Hematopoietic multipotent progenitor cell treated with erythropoietin and hydrocortisone succinate and interleukin-3 and kit ligand, for 4 days (in vitro differentiated cells): ENCODE results near the gene PDE3A.
A peak's percentile ranks its signal among the peaks of the same experiment; 100 is the strongest.

Experiments used
- DNase-seq: peaks from one replicate; pipeline ENCODE4 v3.0.0-alpha.2; 2015

The PDE3A gene

DNA sequence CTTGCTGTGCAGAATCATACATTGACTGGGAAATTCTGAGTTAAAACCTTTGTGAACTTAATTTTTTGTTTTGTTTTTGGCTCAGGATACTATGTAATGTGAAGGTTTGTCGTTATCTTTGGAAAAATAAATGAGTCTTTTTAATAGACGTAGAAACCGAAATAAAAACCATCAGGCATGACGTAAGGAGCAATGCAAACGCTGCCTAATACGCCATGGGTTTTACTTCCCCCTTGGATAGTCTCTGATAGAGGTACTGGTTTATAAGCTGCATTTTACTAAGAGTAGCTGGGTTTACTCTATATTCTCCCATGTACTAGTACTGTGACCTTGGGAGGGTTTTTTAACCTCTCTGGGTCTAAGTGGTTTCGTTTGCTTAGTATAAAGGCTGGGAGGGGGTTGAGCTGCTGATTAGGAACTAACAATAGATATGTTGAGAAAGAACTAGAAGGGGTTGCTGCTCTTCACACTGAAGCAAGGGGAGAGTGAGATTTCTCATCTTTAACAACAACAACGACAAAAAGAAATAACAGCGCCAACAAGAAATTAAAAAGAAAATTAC is 260.0 kb downstream of the PDE3A start:
- DNase-seq: no peak

DNA sequence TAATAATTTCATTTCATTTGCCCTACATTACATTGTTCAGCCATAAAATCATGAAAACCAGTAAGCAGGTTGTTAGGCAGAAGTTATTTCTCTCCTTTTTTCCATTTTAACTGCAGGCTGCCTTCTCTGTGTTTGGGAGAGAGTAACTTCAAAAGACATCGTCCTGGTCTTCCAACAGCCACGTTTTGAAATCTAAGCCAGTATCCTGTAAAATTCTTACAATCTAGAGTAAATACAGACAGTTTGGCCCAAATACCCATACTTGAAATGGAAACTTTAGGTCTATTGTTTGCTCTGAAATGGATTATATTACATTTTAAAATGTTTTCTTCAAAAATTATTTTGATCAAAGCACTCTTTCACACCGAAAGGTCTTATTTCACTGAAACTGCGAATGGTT is 260.7 kb downstream of the PDE3A start:
- no peak for DNase-seq

DNA sequence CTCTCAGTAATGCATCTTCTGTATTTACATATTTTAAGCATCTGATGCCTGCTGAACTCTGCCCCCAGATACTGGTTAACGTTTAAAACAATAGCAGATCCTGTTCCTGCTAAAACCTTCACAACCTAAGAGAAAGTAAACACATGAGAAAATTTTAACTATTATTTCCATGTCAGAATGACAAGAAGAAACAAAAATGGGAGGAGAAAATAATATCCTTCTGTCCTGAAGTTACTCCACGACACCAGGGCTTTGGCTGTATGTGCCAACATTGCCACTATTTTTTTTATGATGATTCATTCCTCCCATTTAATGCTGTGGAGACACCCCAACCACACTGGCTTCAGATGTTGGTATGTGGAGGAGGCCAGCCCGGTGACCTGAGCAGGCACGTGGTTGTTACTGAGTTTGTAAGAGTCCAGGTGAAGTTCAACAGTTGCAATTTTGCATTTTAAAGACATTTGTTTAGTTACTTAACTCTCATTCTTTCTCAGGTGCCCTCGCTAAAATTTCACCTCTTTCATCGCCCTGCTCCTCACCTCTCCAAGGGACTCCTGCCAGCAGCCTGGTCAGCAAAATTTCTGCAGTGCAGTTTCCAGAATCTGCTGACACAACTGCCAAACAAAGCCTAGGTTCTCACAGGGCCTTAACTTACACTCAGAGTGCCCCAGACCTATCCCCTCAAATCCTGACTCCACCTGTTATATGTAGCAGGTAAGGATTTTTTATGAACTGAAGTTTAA is 261.2 kb downstream of the PDE3A start:
- DNase-seq: no peak

DNA sequence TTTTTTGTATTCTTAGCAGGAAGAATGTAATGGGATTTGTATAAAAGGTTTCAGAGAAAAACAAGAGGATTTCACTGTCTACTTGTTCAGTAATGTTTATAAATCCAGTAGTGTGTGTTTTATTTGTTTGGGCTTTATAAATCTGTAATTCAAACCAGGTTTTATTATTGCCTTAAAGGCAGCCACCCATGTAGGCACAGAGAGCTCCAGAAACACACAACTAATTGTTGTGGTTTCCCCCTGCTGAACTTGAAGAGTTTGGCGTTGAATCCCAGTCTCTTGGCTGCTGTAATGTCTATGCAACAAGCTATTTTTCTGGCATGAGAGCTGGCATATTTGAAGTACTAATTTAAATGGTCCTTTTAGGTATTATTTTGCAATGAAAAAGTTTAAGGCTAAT is 263.4 kb downstream of the PDE3A start:
- DNase-seq: no peak

DNA sequence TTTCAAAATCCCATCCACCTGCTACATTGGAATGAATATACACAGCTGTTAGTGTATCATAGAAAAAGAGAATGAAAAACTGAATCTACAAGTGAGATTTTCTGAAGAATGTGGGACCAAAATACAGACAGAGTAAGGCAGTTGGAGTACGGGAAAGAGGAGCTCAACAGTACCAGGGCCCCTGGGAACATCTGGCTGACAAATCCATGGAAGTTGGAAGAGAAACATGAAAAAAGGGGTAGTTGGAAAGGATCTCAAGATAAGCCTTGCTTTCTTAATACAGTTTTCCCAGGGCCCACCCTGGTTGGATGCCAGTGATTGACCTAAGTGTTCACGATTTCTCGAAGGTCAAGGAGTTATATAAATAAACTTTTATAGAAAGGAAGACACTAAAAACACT is 272.8 kb downstream of the PDE3A start:
- DNase-seq: no peak

DNA sequence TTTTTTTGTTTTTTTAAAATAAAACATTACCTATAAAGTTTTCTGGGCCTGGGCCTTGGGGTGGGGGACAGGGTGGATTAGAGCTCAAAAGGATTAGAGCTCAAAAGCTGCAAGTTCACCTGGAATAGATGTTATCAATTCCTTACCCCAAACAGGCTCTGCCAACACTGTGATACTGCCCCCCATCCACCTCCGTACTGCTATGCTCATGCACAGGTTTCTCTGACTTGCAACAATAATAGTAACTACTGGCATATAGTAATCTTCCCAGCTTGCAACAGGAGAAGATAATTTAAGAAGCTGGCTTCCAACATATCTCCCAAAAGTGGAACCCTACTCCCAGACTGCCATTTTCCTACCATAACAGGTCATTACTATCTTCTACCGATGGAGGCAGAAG is 275.5 kb downstream of the PDE3A start:
- DNase-seq: no peak

DNA sequence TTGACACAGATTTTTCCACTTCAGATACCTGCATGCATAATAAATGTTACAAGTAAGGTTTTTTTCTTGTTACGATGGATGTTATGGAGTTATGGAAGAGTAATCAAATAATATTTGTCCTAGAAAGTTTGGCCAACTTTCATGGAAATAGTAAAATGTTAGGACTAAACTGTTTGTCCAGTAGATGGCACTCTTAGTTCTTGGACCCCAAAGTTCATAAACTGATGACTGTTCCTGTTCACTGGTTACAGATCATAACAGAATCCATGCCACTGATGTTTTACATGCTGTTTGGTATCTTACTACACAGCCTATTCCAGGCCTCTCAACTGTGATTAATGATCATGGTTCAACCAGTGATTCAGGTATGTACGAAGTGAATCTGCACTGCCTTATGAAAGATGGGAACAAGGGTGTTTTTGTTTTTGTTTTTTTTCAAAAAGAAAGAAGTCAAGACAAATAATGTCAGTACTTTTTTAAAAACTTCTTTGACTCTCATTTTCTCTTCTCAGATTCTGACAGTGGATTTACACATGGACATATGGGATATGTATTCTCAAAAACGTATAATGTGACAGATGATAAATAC is 278.0 kb downstream of the PDE3A start:
- peak; percentile 69 for DNase-seq

DNA sequence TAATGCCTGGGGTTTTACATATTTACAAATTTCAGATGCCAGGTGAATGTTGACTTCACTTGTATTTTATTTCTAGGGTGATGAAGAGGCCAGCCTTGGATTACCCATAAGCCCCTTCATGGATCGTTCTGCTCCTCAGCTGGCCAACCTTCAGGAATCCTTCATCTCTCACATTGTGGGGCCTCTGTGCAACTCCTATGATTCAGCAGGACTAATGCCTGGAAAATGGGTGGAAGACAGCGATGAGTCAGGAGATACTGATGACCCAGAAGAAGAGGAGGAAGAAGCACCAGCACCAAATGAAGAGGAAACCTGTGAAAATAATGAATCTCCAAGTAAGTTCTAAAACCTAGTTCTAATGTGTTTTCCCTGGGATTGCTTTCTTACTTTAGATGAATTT is 285.5 kb downstream of the PDE3A start:
- no peak for DNase-seq

DNA sequence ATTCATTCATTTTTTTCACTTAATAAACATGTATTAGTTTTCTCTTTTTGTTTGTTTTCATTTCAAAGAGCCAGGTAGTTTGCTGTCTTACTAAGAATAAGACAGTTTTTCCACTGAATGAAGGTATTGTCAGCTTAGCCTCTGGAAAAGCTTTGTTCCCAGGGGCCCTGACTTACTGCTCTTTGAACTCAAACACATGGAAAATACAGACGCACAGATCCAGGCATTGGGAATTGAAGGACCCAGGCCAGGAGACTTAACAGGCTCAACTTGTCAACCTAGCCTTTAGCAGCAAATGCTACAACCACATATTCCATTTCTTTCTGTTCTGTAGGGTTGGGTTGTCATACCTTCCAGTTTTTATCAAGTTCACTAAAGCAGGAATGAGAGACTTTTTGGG is 288.3 kb downstream of the PDE3A start:
- DNase-seq: no peak

DNA sequence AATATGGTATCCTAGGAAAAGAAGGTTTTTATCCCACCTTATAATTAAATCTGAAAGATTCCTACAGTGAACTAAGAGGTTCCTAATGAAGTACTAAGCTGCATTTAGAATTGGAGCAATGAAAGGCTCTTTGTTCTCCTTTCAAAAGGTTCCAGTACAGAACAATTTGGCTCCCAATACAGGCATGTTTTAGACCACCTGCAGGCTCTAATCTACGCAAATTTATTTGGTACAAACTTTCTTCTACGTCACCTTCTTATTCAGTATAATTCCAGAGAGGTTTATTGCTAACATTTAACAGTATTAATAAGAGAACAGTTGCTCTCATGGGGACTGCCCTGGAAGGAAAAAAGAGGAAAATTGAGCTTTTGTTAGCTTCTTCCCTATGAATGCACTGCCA is 289.2 kb downstream of the PDE3A start:
- DNase-seq: no peak

DNA sequence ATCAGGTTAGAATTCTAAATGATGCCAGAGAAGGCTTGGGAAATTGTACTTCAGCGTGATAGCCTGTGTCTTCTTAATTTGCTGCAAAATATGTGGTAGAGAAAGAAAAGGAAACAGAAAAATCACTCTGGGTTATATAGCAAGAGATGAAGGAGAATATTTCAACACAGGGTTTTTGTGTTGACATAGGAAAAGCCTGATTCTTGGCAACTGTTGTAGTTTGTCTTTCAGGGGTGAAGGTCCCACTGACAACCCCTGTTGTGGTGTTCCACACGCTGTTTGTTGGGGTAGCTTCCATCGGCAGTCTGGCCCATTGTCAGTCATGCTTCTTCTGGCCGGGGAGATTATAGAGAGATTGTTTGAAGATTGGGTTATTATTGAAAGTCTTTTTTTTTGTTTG is 313.0 kb downstream of the PDE3A start:
- no peak for DNase-seq

DNA sequence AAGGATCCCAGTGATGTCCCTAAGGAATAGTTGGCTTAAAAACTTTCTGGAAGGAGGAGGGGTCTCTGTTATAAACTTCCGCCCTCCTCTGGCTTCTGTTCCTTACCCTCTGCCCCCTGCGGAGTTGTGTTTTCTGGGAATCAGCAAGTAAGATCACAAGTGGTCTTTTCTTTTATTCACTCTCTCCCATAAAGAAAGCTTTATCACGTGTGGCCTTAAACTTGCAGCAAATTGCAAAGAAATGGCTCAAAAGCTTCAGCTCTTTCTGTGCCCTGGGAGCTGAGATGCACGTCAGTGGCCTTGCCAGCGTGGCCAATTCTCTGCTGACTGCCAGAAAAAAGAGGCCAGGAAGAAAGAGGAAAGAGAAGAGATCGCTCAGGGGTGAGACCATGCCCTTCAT is 326.9 kb downstream of the PDE3A start, which contains the start of gene SLCO1C1:
SLCO1C1 (plus strand) TSS at position 101 of the 400 bp plus-strand sequence. CDS start 4,245 bp downstream, outside the sequence.
- DNase-seq: no peak

DNA sequence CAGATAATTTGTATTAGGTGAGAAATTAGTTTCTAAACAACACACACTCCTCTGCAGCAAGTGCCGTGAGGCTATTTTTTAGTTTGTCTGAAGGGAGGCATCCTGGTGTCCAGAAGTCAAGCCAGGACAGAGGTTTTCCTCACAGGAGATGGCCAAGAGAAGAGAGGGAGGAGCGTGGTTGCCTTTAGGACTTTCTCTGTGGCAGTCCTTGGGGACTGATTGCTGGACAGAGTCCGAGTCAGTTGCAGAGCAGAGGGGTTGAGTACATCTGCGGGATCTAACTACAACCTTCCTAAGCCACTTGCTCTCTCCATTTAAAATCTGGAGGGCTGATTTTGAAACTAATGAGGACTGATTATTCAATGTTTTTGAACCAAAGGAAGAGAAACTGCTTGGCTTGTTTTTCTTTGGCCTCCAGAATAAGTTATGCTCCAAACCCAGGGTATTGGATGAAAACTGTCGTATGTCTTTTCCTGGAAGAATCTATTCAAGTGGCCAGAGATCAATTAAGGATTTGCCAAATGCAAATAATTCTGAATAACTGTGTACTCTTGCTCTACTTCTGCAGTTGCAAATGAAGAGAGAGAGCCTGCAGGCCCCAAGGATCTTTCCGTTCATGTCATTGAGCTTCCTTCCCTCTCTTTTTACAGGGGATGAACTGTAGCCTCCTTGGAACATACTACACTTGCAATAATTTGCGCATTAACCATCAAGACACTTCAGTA is 328.0 kb downstream of the PDE3A start:
- DNase-seq: no peak

DNA sequence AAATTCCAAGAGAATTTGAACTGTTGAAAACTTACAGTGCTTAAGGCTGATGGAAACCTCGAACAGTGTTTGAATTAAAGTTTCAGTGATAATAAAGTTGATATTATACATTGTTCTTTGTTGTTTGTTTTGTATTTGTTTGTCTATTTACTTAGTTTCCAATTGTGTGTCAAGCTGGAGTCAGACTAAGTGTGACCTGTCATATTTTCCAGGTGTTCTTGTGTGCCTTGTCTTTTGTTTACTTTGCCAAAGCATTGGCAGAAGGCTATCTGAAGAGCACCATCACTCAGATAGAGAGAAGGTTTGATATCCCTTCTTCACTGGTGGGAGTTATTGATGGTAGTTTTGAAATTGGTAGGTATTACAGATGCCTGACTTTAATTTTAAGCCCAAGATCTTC is 332.8 kb downstream of the PDE3A start:
- no peak for DNase-seq

DNA sequence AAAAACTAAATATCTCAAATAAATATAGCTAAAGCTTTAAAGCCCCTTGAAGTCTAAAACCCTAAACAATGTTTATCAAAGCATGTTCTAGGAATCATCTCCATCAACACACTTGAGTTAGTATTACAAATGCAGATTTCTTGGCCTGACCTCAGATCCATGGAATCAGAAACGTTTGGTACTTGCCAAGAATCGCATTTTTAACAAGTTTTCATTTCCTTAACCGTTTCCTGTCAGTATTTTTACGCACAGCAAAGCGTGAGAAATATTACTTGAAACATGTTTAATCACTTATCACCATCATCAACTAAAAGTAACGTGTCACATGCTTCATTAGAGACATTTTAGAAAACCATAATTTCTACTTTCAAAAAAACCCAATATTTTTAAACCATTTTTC is 336.5 kb downstream of the PDE3A start:
- no peak for DNase-seq

DNA sequence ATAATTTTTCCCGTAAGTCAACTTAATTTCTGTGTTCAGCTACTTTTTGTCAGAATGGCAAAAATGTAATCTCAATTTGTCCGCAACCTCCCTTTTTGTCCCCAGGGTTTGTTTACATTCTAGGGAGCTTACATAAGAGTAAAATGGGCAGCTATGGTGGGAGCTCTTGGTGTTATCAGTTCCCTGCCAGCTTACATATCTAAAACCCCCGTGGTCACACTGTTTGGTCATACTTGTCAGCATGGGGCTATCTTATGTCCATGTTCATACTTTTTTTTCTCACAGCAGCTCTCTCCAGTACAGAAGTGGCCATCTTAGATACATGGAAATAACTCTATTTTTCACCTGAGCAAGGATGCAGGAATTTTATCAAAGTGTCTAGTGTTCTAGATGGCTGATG is 343.5 kb downstream of the PDE3A start:
- peak; percentile 61 for DNase-seq

DNA sequence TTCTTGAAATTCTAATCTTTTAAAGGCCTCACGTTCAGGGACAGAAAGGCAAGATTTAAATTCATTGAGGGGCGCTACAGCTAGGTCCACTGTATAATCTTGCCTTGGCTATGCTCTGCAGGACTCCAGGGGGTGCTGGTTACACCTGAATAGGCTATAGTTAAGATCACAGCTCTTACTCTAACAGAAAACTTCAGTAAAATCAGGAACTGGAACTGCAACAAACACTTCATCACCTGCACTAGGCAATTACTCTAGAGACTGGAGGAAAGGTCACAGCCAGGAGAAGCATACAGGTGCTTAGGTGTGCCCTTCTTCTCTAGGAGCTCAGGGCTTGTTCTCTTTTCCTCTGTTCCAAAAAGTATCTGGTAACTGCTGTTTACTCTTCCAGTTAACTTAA is 347.7 kb downstream of the PDE3A start:
- DNase-seq: peak; percentile 5

DNA sequence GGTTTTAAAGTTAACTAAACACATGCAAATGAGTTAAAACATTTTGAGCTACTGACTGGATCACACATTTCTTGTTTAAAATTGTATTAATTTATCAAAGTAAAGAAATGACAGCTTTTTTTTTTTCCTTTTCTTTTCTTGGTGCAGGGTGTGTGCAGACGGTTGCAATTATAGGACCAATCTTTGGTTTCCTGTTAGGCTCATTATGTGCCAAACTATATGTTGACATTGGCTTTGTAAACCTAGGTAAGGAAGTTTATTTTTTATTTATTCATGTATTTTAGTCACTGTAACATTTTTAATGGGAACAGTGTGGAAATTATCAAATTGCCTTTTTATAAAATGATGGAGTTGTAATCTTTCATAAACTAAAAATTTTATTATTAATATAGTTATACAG is 348.6 kb downstream of the PDE3A start:
- DNase-seq: no peak

DNA sequence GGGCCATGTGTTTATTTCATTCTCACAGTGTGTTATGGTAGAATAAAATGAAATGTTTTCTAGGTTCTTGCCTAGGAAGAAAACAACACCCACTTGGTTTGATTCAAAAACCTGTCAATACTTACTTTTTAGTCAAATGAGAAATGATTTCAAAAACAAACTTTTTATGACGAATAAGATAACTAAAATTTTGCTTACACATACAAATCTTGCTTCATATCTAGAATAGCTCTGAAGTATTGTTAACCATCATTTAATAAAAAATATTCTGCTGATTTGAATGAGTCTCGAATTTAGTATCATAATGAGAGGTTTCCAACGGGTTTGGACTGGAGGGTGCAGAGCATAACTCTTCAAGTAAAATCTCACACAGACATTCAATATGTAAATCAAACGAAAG is 350.0 kb downstream of the PDE3A start:
- no peak for DNase-seq

DNA sequence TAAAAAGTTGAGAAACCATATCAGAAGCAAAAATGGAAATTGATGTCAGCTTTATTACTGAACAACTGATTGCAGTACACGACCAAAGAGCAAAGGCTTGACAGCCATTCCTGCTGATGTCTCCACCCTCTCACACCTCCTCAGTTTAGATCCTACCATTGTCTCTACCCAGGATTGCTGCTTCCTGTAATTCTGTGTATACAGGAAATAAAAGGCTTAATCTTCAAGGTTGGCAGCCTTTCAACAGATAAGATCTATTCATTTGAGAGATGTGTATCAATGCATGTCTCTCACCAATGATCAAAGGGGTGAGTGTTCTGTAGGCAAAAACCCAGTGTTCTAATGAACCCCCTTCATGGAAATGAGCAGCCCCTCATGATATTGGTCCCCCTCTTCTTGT is 353.8 kb downstream of the PDE3A start:
- DNase-seq: peak; percentile 4

DNA sequence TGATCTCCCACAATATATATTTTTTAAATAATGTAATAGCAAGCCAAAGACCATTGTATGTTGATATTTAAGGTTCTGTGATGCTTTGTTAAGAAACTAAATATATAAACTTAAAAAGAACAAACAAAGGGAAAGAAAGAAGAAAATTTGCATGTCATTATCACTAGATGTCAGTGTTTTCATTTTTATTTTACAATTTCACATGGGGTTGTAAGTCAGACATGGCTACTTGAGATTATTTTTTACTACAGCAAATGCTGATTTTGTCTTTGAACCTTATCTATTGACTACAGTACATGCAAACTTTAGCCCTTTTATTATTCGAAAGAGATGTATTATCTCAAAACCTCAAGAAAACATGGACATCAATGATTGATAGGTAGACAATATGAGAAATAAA is 362.9 kb downstream of the PDE3A start:
- peak; percentile 8 for DNase-seq
